Measurements from ENCODE around the gene RING1.

DNA sequence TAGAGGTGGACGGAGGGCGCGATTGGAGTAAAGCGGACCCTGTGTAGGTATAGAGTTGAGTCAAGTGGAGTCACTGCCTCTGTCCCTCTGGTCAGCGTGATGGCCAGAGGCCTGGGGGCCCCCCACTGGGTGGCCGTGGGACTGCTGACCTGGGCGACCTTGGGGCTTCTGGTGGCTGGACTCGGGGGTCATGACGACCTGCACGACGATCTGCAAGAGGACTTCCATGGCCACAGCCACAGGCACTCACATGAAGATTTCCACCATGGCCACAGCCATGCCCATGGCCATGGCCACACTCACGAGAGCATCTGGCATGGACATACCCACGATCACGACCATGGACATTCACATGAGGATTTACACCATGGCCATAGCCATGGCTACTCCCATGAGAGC is 7.2 kb upstream of the RING1 start:
- TF ChIP-seq, protein P1, sequence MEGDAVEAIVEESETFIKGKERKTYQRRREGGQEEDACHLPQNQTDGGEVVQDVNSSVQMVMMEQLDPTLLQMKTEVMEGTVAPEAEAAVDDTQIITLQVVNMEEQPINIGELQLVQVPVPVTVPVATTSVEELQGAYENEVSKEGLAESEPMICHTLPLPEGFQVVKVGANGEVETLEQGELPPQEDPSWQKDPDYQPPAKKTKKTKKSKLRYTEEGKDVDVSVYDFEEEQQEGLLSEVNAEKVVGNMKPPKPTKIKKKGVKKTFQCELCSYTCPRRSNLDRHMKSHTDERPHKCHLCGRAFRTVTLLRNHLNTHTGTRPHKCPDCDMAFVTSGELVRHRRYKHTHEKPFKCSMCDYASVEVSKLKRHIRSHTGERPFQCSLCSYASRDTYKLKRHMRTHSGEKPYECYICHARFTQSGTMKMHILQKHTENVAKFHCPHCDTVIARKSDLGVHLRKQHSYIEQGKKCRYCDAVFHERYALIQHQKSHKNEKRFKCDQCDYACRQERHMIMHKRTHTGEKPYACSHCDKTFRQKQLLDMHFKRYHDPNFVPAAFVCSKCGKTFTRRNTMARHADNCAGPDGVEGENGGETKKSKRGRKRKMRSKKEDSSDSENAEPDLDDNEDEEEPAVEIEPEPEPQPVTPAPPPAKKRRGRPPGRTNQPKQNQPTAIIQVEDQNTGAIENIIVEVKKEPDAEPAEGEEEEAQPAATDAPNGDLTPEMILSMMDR (IDR thresholded peaks at IDR 0.05): no peak
- TF ChIP-seq POLR2A (IDR thresholded peaks at IDR 0.05): no peak

All from breast epithelium (tissue), 3 donors.